GM12892 (cell line): ENCODE measurements around the gene C1orf167.

Experiments used
- POLR2A ChIP-seq: IDR thresholded peaks from 2 replicates; pipeline ENCODE4 v1.6.1; 2011; ENCODE audit warnings: low read depth, low read length, control low read depth
- POLR2AphosphoS5 ChIP-seq: IDR thresholded peaks from 2 replicates; pipeline ENCODE4 v1.6.1; 2011; ENCODE audit warnings: low read depth, low read length, control low read depth

DNA sequence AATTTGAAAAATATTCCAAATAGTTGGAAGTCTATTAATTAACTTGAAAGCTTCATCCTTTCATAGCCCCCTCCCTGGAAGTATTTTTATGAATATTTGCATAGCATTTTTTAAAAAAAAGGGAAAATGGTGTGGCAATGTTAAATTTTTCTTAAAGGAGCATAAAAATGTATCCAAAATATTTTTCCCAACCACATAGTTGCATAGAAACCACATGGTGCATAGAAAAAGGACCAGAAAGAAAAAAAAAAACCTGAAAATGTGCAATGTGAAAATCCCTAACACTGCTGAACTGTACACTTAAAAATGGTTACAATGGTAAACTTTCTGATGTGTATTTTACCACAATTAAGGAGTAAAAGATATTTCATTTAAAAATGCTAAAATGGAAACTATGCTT, 8.0 kb downstream of the C1orf167 start:
- TF ChIP-seq POLR2A (no peak), POLR2AphosphoS5 (no peak)
